WTC11 (cell line): Measurements from ENCODE around the gene BLOC1S3. TPM values are rescaled to one million over a fixed set of nuclear protein-coding genes. Genes with fewer than 3 reads are reported as not detected.
A peak's percentile ranks its signal among the peaks of the same experiment; 100 is the strongest.

Experiments used
- ATAC-seq: fragments of 200-7000 bp; cut with Tn5 transposase; 2 replicates; pipeline ENCODE4 v1.10.0; 2021; ENCODE audit warnings: mild to moderate bottlenecking, moderate library complexity
- CTCF ChIA-PET: fragments of 300-600 bp; sonication (Branson Sonifier 250); formaldehyde crosslinking; loops from one replicate; lab custom pipeline; 2021; ENCODE audit warnings: antibody characterized with exemption; lab: Charles Lee
- POLR2A ChIA-PET: fragments of 350-600 bp; sonication (Branson Sonifier 250); formaldehyde crosslinking; loops from one replicate; lab custom pipeline; 2021; ENCODE audit warnings: antibody characterized with exemption; lab: Charles Lee
- DNase-seq: peaks from one replicate; pipeline ENCODE4 v3.0.0; 2021; ENCODE audit warnings: low spot score
- H3K27ac Mint-ChIP-seq: 2 replicates; pipeline ENCODE4 v1.8.0; 2021; ENCODE audit warnings: mixed read lengths
- H3K27me3 Mint-ChIP-seq: 2 replicates; pipeline ENCODE4 v1.8.0; 2021; ENCODE audit warnings: low read depth, mild to moderate bottlenecking, moderate library complexity, mixed read lengths
- H3K36me3 Mint-ChIP-seq: 2 replicates; pipeline ENCODE4 v1.8.0; 2021; ENCODE audit warnings: mixed read lengths
- H3K4me1 Mint-ChIP-seq: 2 replicates; pipeline ENCODE4 v1.8.0; 2022; ENCODE audit warnings: mixed read lengths
- H3K4me3 Mint-ChIP-seq: 2 replicates; pipeline ENCODE4 v1.8.0; 2021; ENCODE audit warnings: mild to moderate bottlenecking, moderate library complexity, mixed read lengths
- H3K9me3 Mint-ChIP-seq: 2 replicates; pipeline ENCODE4 v1.8.0; 2021; ENCODE audit warnings: mixed read lengths
- AR ChIP-seq: fragments of 250-450 bp; sonication (Bioruptor Pico); IDR thresholded peaks from 2 replicates; pipeline ENCODE4 v1.9.0; 2021; ENCODE audit warnings: mild to moderate bottlenecking
- ATF1 ChIP-seq: sonication (generic); formaldehyde crosslinking; IDR thresholded peaks from 2 replicates; pipeline ENCODE4 v1.8.1; 2023; ENCODE audit warnings: mild to moderate bottlenecking, moderate library complexity, missing genetic modification reagents
- ATF6 ChIP-seq: sonication (generic); formaldehyde crosslinking; IDR thresholded peaks from 2 replicates; pipeline ENCODE4 v1.8.1; 2023; ENCODE audit warnings: mild to moderate bottlenecking, missing genetic modification reagents
- CBFB ChIP-seq: sonication (generic); formaldehyde crosslinking; IDR thresholded peaks from 2 replicates; pipeline ENCODE4 v1.8.1; 2022; ENCODE audit warnings: mild to moderate bottlenecking, low read depth, missing genetic modification reagents
- CREM ChIP-seq: sonication (generic); formaldehyde crosslinking; IDR thresholded peaks from 2 replicates; pipeline ENCODE4 v1.8.1; 2022; ENCODE audit warnings: mild to moderate bottlenecking, missing genetic modification reagents, moderate library complexity
- E2F1 ChIP-seq: sonication (generic); formaldehyde crosslinking; IDR thresholded peaks from 2 replicates; pipeline ENCODE4 v1.8.0; 2022; ENCODE audit warnings: mild to moderate bottlenecking, missing genetic modification reagents
- ETV6 ChIP-seq: sonication (generic); formaldehyde crosslinking; IDR thresholded peaks from 2 replicates; pipeline ENCODE4 v1.8.1; 2022; ENCODE audit warnings: mild to moderate bottlenecking, missing genetic modification reagents
- FOXJ3 ChIP-seq: sonication (generic); formaldehyde crosslinking; IDR thresholded peaks from 2 replicates; pipeline ENCODE4 v1.9.0; 2021; ENCODE audit warnings: missing genetic modification reagents, mild to moderate bottlenecking, borderline replicate concordance
- FOXK1 ChIP-seq: sonication (generic); formaldehyde crosslinking; IDR thresholded peaks from 2 replicates; pipeline ENCODE4 v1.8.0; 2022; ENCODE audit warnings: mild to moderate bottlenecking, moderate library complexity, missing genetic modification reagents
- FOXP1 ChIP-seq: sonication (generic); formaldehyde crosslinking; IDR thresholded peaks from 2 replicates; pipeline ENCODE4 v1.8.0; 2022; ENCODE audit warnings: missing genetic modification reagents, mild to moderate bottlenecking, moderate library complexity, borderline replicate concordance
- HMGA2 ChIP-seq: fragments of 250-450 bp; sonication (Bioruptor Pico); IDR thresholded peaks from 2 replicates; pipeline ENCODE4 v1.4.0; 2021; ENCODE audit warnings: mild to moderate bottlenecking, moderate library complexity
- IRF1 ChIP-seq: sonication (generic); formaldehyde crosslinking; IDR thresholded peaks from 2 replicates; pipeline ENCODE4 v1.8.0; 2023; ENCODE audit warnings: missing genetic modification reagents
- IRF2 ChIP-seq: sonication (generic); formaldehyde crosslinking; IDR thresholded peaks from 2 replicates; pipeline ENCODE4 v1.8.0; 2022; ENCODE audit warnings: low read depth, missing genetic modification reagents, borderline replicate concordance
- JUN ChIP-seq: sonication (generic); formaldehyde crosslinking; IDR thresholded peaks from 2 replicates; pipeline ENCODE4 v1.8.0; 2023; ENCODE audit warnings: mild to moderate bottlenecking, missing genetic modification reagents
- MAX ChIP-seq: sonication (generic); formaldehyde crosslinking; IDR thresholded peaks from 2 replicates; pipeline ENCODE4 v1.8.0; 2022; ENCODE audit warnings: mild to moderate bottlenecking, missing genetic modification reagents
- MLX ChIP-seq: sonication (generic); formaldehyde crosslinking; IDR thresholded peaks from 2 replicates; pipeline ENCODE4 v1.8.1; 2023; ENCODE audit warnings: mild to moderate bottlenecking, missing genetic modification reagents, moderate library complexity
- MXD4 ChIP-seq: fragments of 250-450 bp; sonication (Bioruptor Pico); IDR thresholded peaks from 2 replicates; pipeline ENCODE4 v1.8.0; 2021; ENCODE audit warnings: mild to moderate bottlenecking, moderate library complexity, borderline replicate concordance
- PREB ChIP-seq: sonication (generic); formaldehyde crosslinking; IDR thresholded peaks from 2 replicates; pipeline ENCODE4 v1.8.1; 2022; ENCODE audit warnings: mild to moderate bottlenecking, missing genetic modification reagents, moderate library complexity, borderline replicate concordance
- RELA ChIP-seq: sonication (generic); formaldehyde crosslinking; IDR thresholded peaks from 2 replicates; pipeline ENCODE4 v1.8.1; 2022; ENCODE audit warnings: missing genetic modification reagents, mild to moderate bottlenecking, borderline replicate concordance
- RORB ChIP-seq: fragments of 250-450 bp; sonication (Bioruptor Pico); IDR thresholded peaks from 2 replicates; pipeline ENCODE4 v1.9.0; 2021; ENCODE audit warnings: mild to moderate bottlenecking
- SMAD4 ChIP-seq: sonication (generic); formaldehyde crosslinking; IDR thresholded peaks from 2 replicates; pipeline ENCODE4 v1.8.0; 2022; ENCODE audit warnings: mild to moderate bottlenecking, missing genetic modification reagents
- TP53 ChIP-seq: sonication (generic); formaldehyde crosslinking; IDR thresholded peaks from 2 replicates; pipeline ENCODE4 v1.8.1; 2023; ENCODE audit warnings: mild to moderate bottlenecking, missing genetic modification reagents
- ZNF263 ChIP-seq: sonication (generic); formaldehyde crosslinking; IDR thresholded peaks from 2 replicates; pipeline ENCODE4 v1.8.1; 2022; ENCODE audit warnings: low read depth, mild to moderate bottlenecking, moderate library complexity, missing genetic modification reagents
- ZNF396 ChIP-seq: fragments of 250-450 bp; sonication (Bioruptor Pico); IDR thresholded peaks from 2 replicates; pipeline ENCODE4 v1.8.0; 2021; ENCODE audit warnings: mild to moderate bottlenecking, moderate library complexity, borderline replicate concordance
- ZNF423 ChIP-seq: fragments of 250-450 bp; sonication (Bioruptor Pico); IDR thresholded peaks from 2 replicates; pipeline ENCODE4 v2.1.2; 2022; ENCODE audit warnings: mild to moderate bottlenecking, moderate library complexity
- ZNF671 ChIP-seq: fragments of 250-450 bp; sonication (Bioruptor Pico); IDR thresholded peaks from 2 replicates; pipeline ENCODE4 v1.8.0; 2021; ENCODE audit warnings: mild to moderate bottlenecking
- total RNA-seq: library from RNA; stranded (reverse); gene quantifications from 3 replicates; pipeline ENCODE4 v1.2.3, GENCODE V29; 2021

BLOC1S3 gene
- total RNA-seq, 1 experiment from 2014 or later = 10.0 TPM

- DNase-seq (no peak), ATAC-seq (no peak)
- peak overlapping the region; percentile 65; the same call in 1 of the 2 replicates for H3K27ac Mint-ChIP-seq
- TF ChIP-seq IRF2 (CRISPR knock-in tag) (no peak), E2F1 (no peak), HMGA2 (no peak), ZNF396 (CRISPR knock-in tag) (no peak), CREM (CRISPR knock-in tag) (no peak), ZNF263 (CRISPR knock-in tag) (no peak), AR (CRISPR knock-in tag) (no peak), MLX (no peak), FOXK1 (no peak), ETV6 (CRISPR knock-in tag) (no peak), ZNF671 (no peak), MAX (CRISPR knock-in tag) (no peak), FOXJ3 (CRISPR knock-in tag) (no peak)
- ChIA-PET POLR2A (no interaction called here), CTCF (interaction anchor here (1.3 kb wide), 1 partner anchor 24 kb away, joined by 4 read pairs; no protein-coding TSS in a partner anchor)
- no peak overlapping the region for H3K4me3 Mint-ChIP-seq
- no peaks in the 10 kb centered on the region for H3K27me3 Mint-ChIP-seq
- H3K36me3 Mint-ChIP-seq = no peaks in the 10 kb centered on the region
- H3K9me3 Mint-ChIP-seq = no peaks in the 10 kb centered on the region
- peaks cover 22% of the 10 kb centered on the region for H3K4me1 Mint-ChIP-seq
These were observed 49.8 kb upstream of the BLOC1S3 start for GRCh38 chr19:45128806-45129205.

- TF ChIP-seq FOXP1 (CRISPR knock-in tag) (no peak), MLX (no peak), MXD4 (CRISPR knock-in tag) (no peak), ZNF423 (CRISPR knock-in tag) (no peak), SMAD4 (CRISPR knock-in tag) (no peak), JUN (CRISPR knock-in tag) (no peak), ATF1 (CRISPR knock-in tag) (no peak), IRF1 (CRISPR knock-in tag) (no peak), TP53 (CRISPR knock-in tag) (no peak), PREB (CRISPR knock-in tag) (no peak), RORB (no peak), RELA (CRISPR knock-in tag) (no peak), ATF6 (CRISPR knock-in tag) (no peak), CBFB (CRISPR knock-in tag) (no peak)
- POLR2A ChIA-PET = no interaction called here
- H3K9me3 Mint-ChIP-seq = no peaks in the 10 kb centered on the region
- H3K4me3 Mint-ChIP-seq = no peak overlapping the region
- no peak for ATAC-seq
- H3K36me3 Mint-ChIP-seq = no peaks in the 10 kb centered on the region
- DNase-seq = no peak
- H3K27ac Mint-ChIP-seq = no peak overlapping the region
- CTCF ChIA-PET = interaction anchor here (1.1 to 1.4 kb wide), 2 partner anchors 22 to 58 kb away, joined by 4 to 6 read pairs; no protein-coding TSS in a partner anchor
- H3K4me1 Mint-ChIP-seq = peaks cover 24% of the 10 kb centered on the region
- no peaks in the 10 kb centered on the region for H3K27me3 Mint-ChIP-seq
These were observed 48.3 kb upstream of the BLOC1S3 start for GRCh38 chr19:45130236-45130635.
